SK-N-SH treated with all-trans-retinoic acid at 6 μM for 48 hours (cell line): ENCODE measurements around the gene AHCYL1.

Source experiments
- ARNTL ChIP-seq: fragments of 450-650 bp; formaldehyde crosslinking; IDR thresholded peaks from 2 replicates; pipeline ENCODE4 v1.5.0; 2020; ENCODE audit warnings: low read depth, mild to moderate bottlenecking, moderate library complexity, borderline replicate concordance
- CREB5 ChIP-seq: fragments of 250-450 bp; sonication (Bioruptor Pico); IDR thresholded peaks from 2 replicates; pipeline ENCODE4 v1.5.1; 2020; ENCODE audit warnings: low read depth, mild to moderate bottlenecking, moderate library complexity
- CSDC2 ChIP-seq: fragments of 250-450 bp; sonication (Bioruptor Pico); IDR thresholded peaks from 2 replicates; pipeline ENCODE4 v1.5.0; 2020; ENCODE audit warnings: mild to moderate bottlenecking, moderate library complexity
- ISL1 ChIP-seq: fragments of 250-450 bp; sonication (Bioruptor Pico); IDR thresholded peaks from 2 replicates; pipeline ENCODE4 v2.1.2; 2022; ENCODE audit warnings: mild to moderate bottlenecking, moderate library complexity
- OSR1 ChIP-seq: fragments of 250-450 bp; sonication (Bioruptor Pico); IDR thresholded peaks from 2 replicates; pipeline ENCODE4 v1.8.0; 2022; ENCODE audit warnings: moderate library complexity, mild to moderate bottlenecking, inconsistent platforms
- PPARA ChIP-seq: fragments of 250-450 bp; sonication (Bioruptor Pico); IDR thresholded peaks from 2 replicates; pipeline ENCODE4 v1.5.0; 2020; ENCODE audit warnings: mild to moderate bottlenecking, borderline replicate concordance
- RARB ChIP-seq: fragments of 250-450 bp; sonication (Bioruptor Pico); IDR thresholded peaks from 2 replicates; pipeline ENCODE4 v1.8.0; 2021; ENCODE audit warnings: mild to moderate bottlenecking, moderate library complexity
- SNAI2 ChIP-seq: fragments of 250-450 bp; sonication (Bioruptor Pico); IDR thresholded peaks from 2 replicates; pipeline ENCODE4 v1.5.0; 2020; ENCODE audit warnings: mild to moderate bottlenecking, moderate library complexity
- TCF4 ChIP-seq: fragments of 250-450 bp; sonication (Bioruptor Pico); IDR thresholded peaks from 2 replicates; pipeline ENCODE4 v1.8.0; 2021; ENCODE audit warnings: mild to moderate bottlenecking, moderate library complexity, borderline replicate concordance
- ZC3H10 ChIP-seq: fragments of 250-450 bp; sonication (Bioruptor Pico); IDR thresholded peaks from 2 replicates; pipeline ENCODE4 v1.5.1; 2021; ENCODE audit warnings: mild to moderate bottlenecking, moderate library complexity
- ZFP30 ChIP-seq: fragments of 450-650 bp; formaldehyde crosslinking; IDR thresholded peaks from 2 replicates; pipeline ENCODE4 v1.5.0; 2022; ENCODE audit warnings: mild to moderate bottlenecking, moderate library complexity
- ZNF565 ChIP-seq: fragments of 450-650 bp; formaldehyde crosslinking; conservative IDR thresholded peaks from 2 replicates; pipeline ENCODE4 v1.5.0; 2020; ENCODE audit warnings: low read depth, mild to moderate bottlenecking, moderate library complexity

DNA sequence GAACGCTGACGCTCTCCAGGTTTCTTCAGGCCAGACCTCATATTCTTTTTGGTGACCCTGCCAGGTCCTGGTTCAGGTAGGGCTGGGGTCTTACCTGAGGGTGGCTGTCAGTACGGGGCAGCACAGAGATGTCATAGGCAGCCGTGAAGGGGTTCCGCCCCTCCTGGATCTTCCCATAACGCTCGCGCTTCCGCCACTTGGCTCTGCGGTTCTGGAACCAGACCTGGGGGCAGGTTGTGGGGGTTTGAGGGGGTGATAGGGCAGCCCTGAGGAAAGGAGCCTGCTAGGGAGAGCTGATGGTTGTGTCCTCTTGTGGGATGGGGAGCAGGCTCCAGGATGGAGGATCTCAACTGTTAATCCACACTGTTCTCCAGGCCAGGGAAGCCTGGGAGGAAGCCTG, 76.8 kb downstream of the AHCYL1 start:
- TF ChIP-seq ARNTL (no peak), PPARA (CRISPR knock-in tag) (no peak), OSR1 (CRISPR knock-in tag) (no peak), CREB5 (CRISPR knock-in tag) (no peak), TCF4 (CRISPR knock-in tag) (no peak), ZC3H10 (no peak), RARB (no peak), ZFP30 (no peak), ZNF565 (CRISPR knock-in tag) (no peak), CSDC2 (CRISPR knock-in tag) (no peak), ISL1 (CRISPR knock-in tag) (no peak), SNAI2 (CRISPR knock-in tag) (no peak)
